NB4 (cell line): ENCODE measurements around the gene SLC12A5.

Experiments
- DNase-seq: peaks from one replicate; pipeline ENCODE4 v3.0.0; 2010; ENCODE audit warnings: low read depth
- H3K4me3 ChIP-seq: one replicate; pipeline ENCODE4 v1.5.1; 2011; ENCODE audit warnings: mild to moderate bottlenecking, low read depth, low read length, moderate library complexity
- MYC ChIP-seq: IDR thresholded peaks from 2 replicates; pipeline ENCODE4 v1.6.1; 2011; ENCODE audit warnings: low read depth, low read length
- POLR2A ChIP-seq: IDR thresholded peaks from 2 replicates; pipeline ENCODE4 v1.6.1; 2011; ENCODE audit warnings: mild to moderate bottlenecking; ENCODE audit not compliant: insufficient read length; ENCODE audit errors: extremely low read depth
- TF ChIP-seq, protein P1 (sequence below): IDR thresholded peaks from one replicate; pipeline ENCODE4 v1.5.1; 2012; ENCODE audit warnings: low read depth, low read length
- TF ChIP-seq, protein P2 (sequence below): IDR thresholded peaks from 2 replicates; pipeline ENCODE4 v1.6.1; 2011; ENCODE audit warnings: low read depth, low read length

SLC12A5 gene

DNA sequence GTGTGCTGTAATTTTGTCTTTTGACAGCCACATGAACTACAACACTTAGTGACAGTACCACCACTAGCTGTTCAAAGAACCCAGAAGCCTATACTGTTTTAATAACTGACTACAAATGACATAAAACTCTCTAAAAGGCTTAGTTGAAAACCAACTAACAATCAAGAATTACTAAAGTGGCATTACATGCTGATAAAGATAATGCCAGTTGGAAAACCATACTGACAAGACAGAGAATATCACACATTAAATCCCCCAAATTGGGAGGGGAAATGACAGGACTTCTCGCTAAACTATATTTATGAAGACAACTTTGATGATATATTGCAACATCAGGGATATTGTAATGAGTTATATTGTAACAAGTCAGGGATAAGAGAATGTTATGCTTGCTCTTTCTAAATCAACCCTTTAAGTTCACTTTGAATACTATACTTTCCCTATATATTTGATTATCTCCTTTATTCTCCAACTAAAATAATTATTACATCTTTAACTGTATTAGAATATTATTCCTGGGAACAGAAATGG is 54.6 kb downstream of the SLC12A5 start:
- no peak for DNase-seq
- TF ChIP-seq, protein P1, sequence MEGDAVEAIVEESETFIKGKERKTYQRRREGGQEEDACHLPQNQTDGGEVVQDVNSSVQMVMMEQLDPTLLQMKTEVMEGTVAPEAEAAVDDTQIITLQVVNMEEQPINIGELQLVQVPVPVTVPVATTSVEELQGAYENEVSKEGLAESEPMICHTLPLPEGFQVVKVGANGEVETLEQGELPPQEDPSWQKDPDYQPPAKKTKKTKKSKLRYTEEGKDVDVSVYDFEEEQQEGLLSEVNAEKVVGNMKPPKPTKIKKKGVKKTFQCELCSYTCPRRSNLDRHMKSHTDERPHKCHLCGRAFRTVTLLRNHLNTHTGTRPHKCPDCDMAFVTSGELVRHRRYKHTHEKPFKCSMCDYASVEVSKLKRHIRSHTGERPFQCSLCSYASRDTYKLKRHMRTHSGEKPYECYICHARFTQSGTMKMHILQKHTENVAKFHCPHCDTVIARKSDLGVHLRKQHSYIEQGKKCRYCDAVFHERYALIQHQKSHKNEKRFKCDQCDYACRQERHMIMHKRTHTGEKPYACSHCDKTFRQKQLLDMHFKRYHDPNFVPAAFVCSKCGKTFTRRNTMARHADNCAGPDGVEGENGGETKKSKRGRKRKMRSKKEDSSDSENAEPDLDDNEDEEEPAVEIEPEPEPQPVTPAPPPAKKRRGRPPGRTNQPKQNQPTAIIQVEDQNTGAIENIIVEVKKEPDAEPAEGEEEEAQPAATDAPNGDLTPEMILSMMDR, result no peak
- TF ChIP-seq MYC (no peak), POLR2A (no peak)
- TF ChIP-seq, protein P2, sequence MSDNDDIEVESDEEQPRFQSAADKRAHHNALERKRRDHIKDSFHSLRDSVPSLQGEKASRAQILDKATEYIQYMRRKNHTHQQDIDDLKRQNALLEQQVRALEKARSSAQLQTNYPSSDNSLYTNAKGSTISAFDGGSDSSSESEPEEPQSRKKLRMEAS, result no peak
- H3K4me3 ChIP-seq, result no peak overlapping the region

DNA sequence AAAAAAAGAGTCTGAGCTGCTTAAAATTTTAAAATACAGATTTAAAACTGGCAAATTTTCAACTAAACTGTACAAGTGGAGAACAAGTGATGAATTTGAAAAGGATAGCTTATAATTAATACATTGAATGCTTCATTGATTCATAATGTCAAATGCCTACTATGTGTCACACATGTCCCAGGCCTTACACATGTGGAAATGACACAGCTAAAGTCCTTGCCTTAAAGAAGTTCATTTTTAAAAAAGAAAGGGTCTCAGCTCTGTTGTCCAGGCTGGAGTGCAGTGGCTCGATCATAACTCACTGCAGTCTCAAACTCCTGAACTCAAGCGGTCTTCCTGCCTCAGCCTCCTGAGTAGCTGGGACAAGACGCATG is 55.8 kb downstream of the SLC12A5 start:
- TF ChIP-seq, protein P2, result no peak
- TF ChIP-seq MYC, result no peak
- TF ChIP-seq, protein P1, result no peak
- no peak for DNase-seq
- H3K4me3 ChIP-seq, result no peak overlapping the region

DNA sequence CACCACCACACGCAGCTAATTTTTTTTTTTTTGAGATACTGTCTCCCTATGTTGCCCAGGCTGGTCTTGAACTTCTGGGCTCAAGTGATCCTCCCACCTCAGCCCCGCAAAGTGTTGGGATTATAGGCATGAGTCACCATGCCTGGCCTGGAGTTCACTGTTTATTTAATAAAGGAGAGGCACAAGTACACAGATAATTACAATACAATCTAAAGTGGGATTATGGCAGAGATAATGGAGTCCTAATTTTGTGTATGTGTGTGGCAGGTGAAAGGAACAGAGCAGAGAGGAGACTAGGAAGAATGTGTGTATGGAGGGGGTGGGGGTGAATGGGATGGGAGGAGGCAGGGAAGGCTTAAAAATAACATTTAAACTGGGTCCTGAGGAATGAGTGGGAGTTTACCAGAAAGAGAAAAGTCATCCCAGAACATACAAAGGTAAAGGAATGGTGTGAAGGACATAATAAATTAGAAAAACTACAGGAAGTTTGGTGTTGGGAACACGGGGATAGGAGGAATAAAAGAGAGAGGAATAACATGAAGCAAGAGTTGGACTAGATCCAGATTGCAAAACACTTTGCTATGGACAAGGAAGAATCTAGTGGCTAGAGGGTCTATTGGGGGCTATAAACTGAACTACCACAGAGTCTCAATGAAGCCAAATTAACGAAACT is 56.3 kb downstream of the SLC12A5 start:
- TF ChIP-seq POLR2A, result no peak
- TF ChIP-seq, protein P1, result no peak

DNA sequence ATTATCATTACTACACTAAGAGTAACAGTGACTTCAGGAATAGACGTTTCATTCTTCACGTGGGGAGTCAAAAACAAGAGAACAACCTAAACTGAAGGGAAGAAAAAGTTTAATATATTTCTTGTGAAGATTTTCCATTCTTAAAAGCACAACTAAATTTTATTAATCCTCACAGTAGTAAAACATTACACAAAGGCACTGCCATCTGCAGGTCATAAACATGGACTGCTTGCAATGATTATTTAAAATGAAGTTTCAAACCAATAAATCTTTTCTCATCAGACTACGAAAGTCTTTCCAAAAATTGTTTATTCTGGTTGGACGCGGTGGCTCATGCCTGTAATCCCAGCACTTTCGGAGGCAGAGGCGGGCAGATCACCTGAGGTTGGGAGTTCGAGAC is 58.1 kb downstream of the SLC12A5 start:
- no peak overlapping the region for H3K4me3 ChIP-seq
- TF ChIP-seq MYC (no peak), POLR2A (no peak)
- TF ChIP-seq, protein P2, result no peak
- TF ChIP-seq, protein P1, result no peak
- DNase-seq, result peak; percentile 34

More for the DNA sequence above, 56.3 kb downstream of the SLC12A5 start:
- DNase-seq, result peak; percentile 24
- H3K4me3 ChIP-seq, result no peak overlapping the region

DNA sequence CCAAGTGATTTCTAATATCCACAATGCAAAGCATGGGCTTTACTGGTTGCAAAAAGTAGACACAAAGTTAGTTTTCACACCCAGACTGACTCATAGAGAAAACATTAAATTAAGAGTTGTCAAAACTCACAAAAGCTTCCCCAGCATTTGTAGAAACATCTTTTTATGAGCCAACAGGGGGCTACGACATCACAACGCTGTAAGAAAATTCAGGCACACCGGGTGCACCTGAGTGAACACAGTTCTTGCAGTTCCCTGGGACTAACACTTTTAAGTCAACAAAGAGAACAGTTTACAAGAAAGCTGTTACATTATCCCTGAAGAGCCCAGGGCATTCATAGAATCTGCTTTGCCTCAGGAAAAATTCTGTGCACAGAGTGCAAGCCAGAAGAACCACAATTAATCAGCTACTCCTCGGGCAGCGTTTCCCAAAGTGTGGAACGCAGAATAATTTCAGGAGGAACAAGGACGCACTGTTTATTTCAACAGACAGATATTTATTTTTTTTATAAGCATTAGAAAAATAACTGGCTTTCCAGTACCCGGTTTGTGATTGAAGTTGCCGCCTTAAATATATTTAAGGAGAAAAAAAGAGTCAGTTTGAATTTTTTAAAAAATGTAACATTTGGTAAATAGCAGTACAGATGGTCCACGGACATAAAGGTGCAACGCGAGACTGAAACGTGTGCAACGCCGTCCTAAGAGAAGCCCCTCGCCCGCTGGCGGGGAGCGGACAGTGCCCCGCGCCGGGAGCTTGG is 59.6 kb downstream of the SLC12A5 start:
- TF ChIP-seq, protein P1, result no peak
- no peak for TF ChIP-seq POLR2A
- TF ChIP-seq, protein P2, result no peak
- no peak for TF ChIP-seq MYC
- peak overlapping the region; percentile 88 for H3K4me3 ChIP-seq
- peak; percentile 46 for DNase-seq
